ENCODE data around the gene EPSTI1. TPM values are rescaled to one million over a fixed set of nuclear protein-coding genes. Genes with fewer than 3 reads are reported as not detected.

EPSTI1 gene
- total and polyA plus RNA-seq, 2 experiments from 2014 or later = 1.5 to 2.5 TPM

DNA sequence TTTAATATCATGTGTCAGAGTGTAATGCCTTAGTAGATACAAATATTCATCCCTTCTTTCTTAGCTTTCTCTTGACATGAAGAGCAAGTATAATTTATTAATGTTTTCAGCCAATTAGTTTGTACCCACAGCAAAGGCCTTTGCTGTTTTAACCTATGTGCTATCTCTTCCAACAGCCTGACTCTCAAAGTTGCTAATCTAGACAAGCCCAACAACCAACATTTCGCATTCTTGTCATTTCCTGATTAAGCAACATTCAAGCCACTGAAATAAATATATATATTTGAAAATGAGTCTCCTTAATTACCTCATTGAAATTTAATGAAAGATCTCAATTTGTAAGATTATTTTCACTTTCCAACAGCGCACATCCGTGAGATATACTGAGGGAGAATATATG is 18.5 kb downstream of the EPSTI1 start:
- Histone ChIP-seq H3K4me3 (no peak overlapping the region), H3K27ac (no peak overlapping the region), H3K9me3 (ENCODE audit: low read depth) (no peaks in the 10 kb centered on the region), H4K20me1 (ENCODE audit: insufficient read depth) (no peaks in the 10 kb centered on the region), H3K36me3 (ENCODE audit: low read depth) (no peaks in the 10 kb centered on the region), H3K9ac (no peak overlapping the region), H2AFZ (no peak overlapping the region), H3K4me2 (ENCODE audit: unreplicated experiment) (no peak overlapping the region), H3K4me1 (ENCODE audit: insufficient read depth) (peaks cover 20% of the 10 kb centered on the region), H3K79me2 (ENCODE audit: insufficient read depth) (no peaks in the 10 kb centered on the region), H3K9me2 (ENCODE audit: insufficient read depth) (no peaks in the 10 kb centered on the region), H3K27me3 (replicated peaks; ENCODE audit: insufficient read depth) (no peaks in the 10 kb centered on the region), H3F3A (ENCODE audit: insufficient read depth) (0 out of 2 replicates have a peak, but pooled peaks cover 5% of the 10 kb centered on the region)
- TF ChIP-seq EZH2 (IDR thresholded peaks at IDR 0.05; ENCODE audit: insufficient read depth, poor library complexity, severe bottlenecking) (no peak), EZH2phosphoT487 (IDR thresholded peaks at IDR 0.05; ENCODE audit: insufficient read depth, low read depth) (no peak)
- in situ Hi-C loops (cut with MboI) = no loop called here
- DNase-seq = no peak
- WGBS, 2 experiments (ENCODE audit: low coverage in 1 of 2, low lambda C conversion rate in 2 of 2, missing lambda C conversion rate in 2 of 2) = 96 to 98% methylated on average over 3 of the region's 3 CpGs

DNA sequence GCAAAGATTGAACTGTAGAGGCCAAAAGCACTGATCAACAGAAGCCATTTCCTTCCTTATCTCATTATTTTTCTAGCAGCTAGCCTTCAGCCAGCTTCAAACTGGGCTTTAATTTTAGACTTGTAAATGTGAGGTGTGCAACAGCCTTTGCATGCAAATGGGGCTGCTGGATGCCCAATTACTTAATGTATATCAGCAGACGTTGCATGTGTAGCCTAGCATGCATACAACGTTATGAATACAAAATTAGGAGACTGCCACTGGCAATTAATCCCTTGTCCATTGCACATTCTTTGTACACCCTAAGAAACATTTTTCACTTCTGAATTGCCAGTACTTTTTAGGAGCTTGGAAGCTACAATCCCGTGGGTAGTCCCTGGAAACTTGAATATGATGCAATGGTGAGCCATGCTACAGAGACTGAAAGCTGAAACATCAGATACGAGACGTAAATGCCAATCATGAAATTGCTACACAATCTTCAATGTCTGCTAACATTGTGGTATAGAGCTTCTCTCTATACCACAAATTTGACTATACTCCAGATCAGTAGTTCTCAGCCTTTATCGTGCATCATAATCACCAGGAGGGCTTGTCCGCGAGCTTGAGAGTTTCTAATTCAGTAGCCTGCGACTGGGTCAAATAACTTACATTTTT is 20.2 kb downstream of the EPSTI1 start:
- Histone ChIP-seq H3K79me2 (ENCODE audit: insufficient read depth) (no peaks in the 10 kb centered on the region), H3K27me3 (replicated peaks; ENCODE audit: insufficient read depth) (no peaks in the 10 kb centered on the region), H3K4me3 (no peak overlapping the region), H3K4me1 (ENCODE audit: insufficient read depth) (peaks cover 20% of the 10 kb centered on the region), H3K4me2 (ENCODE audit: unreplicated experiment) (peak overlapping the region; percentile 15), H3K9me3 (ENCODE audit: low read depth) (no peaks in the 10 kb centered on the region), H3K27ac (peak overlapping the region; percentile 39), H3K36me3 (ENCODE audit: low read depth) (no peaks in the 10 kb centered on the region), H3K9ac (no peak overlapping the region), H2AFZ (0 out of 2 replicates have a peak overlapping the region, but pooled peaks have one; percentile 10), H3K9me2 (ENCODE audit: insufficient read depth) (no peaks in the 10 kb centered on the region), H3F3A (ENCODE audit: insufficient read depth) (0 out of 2 replicates have a peak, but pooled peaks cover 5% of the 10 kb centered on the region), H4K20me1 (ENCODE audit: insufficient read depth) (no peaks in the 10 kb centered on the region)
- TF ChIP-seq EZH2phosphoT487 (IDR thresholded peaks at IDR 0.05; ENCODE audit: insufficient read depth, low read depth) = no peak
- TF ChIP-seq EZH2 (IDR thresholded peaks at IDR 0.05; ENCODE audit: insufficient read depth, poor library complexity, severe bottlenecking) = no peak
- WGBS, 2 experiments (ENCODE audit: low coverage in 1 of 2, low lambda C conversion rate in 2 of 2, missing lambda C conversion rate in 2 of 2) = 58 to 60% methylated on average over 9 of the region's 9 CpGs
- peak; percentile 61 for DNase-seq
- in situ Hi-C loops (cut with MboI) = no loop called here

DNA sequence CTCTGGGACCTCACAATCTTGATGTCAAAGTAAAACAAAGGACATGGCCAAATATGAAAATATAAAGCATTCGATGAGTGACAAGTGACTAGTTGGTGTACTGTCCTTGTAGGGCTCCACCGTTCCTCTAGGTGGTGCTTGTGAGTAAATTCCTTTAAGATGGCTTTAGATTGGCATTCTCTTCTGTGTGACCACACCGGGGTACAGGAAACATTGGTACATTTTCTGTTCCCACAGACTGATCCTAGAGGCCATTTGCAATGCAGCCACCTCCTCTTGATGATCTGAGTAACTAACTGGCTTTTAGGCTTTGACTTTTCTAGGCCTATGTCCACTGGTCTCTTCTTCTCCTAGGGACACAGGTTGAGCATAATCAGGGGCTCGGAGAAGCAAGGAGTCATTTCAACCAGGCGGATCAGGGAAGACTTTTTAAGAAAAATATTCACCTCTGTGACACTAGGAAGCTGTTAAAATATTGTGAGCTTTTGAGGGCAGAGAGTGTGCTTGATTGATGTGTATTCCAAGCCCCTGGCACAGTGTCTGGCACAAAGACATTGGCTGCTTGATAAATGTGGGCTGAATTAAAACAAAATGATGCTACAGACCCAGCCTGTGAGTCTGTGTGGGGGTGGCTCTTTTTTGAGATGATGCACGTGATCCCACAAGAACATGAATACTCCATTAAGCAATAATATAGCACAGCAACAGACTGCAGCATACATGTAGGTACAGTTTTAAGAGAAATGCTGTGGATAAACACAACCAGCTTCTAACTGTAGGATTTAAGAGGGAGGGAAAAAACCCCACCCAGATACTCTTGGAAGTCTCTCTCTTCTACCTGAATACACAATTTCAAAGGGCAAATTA is 21.0 kb downstream of the EPSTI1 start:
- Histone ChIP-seq H3K27me3 (replicated peaks; ENCODE audit: insufficient read depth) (no peaks in the 10 kb centered on the region), H3K36me3 (ENCODE audit: low read depth) (no peaks in the 10 kb centered on the region), H3K9ac (no peak overlapping the region), H3K9me2 (ENCODE audit: insufficient read depth) (no peaks in the 10 kb centered on the region), H3K4me2 (ENCODE audit: unreplicated experiment) (peak overlapping the region; percentile 15), H3K9me3 (ENCODE audit: low read depth) (no peaks in the 10 kb centered on the region), H3K4me3 (no peak overlapping the region), H3K79me2 (ENCODE audit: insufficient read depth) (no peaks in the 10 kb centered on the region), H4K20me1 (ENCODE audit: insufficient read depth) (no peaks in the 10 kb centered on the region), H2AFZ (no peak overlapping the region), H3F3A (ENCODE audit: insufficient read depth) (0 out of 2 replicates have a peak, but pooled peaks cover 5% of the 10 kb centered on the region), H3K27ac (peak overlapping the region; percentile 39), H3K4me1 (ENCODE audit: insufficient read depth) (peaks cover 20% of the 10 kb centered on the region)
- TF ChIP-seq EZH2 (IDR thresholded peaks at IDR 0.05; ENCODE audit: insufficient read depth, poor library complexity, severe bottlenecking) (no peak), EZH2phosphoT487 (IDR thresholded peaks at IDR 0.05; ENCODE audit: insufficient read depth, low read depth) (no peak)
- DNase-seq = peak; percentile 66
- in situ Hi-C loops (cut with MboI) = no loop called here
- 48 to 49% methylated on average over 6 of the region's 6 CpGs for WGBS, 2 experiments (ENCODE audit: low coverage in 1 of 2, low lambda C conversion rate in 2 of 2, missing lambda C conversion rate in 2 of 2)

DNA sequence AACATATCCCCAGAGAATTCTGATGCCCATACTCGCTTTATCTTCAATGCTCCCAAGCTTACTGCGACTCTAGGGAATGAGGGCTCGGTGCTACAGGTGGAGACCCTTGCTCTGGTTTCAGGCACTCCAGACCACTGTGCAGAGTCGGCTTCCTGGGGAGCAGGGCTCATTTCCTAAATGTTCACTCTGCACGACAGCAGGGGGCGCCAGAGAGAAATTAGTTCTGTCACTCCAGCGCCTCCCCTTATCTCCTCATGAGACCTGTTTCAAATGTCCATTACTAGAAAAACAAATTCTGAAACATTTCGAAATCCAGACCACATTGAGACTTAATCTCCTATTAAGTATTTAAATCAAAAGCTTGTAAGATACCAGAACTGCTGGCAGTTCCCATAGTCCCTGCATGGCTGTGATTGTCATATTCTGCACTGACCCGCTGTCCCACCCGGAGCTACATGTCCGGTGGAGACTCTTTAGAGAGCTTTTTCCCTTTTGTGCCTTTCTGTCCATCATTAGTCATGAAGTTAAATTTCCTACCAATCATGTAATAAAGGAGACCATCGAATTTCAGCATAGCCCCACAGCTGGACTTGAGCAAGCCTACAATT is 22.4 kb downstream of the EPSTI1 start:
- TF ChIP-seq EZH2phosphoT487 (IDR thresholded peaks at IDR 0.05; ENCODE audit: insufficient read depth, low read depth) = no peak
- no peak for TF ChIP-seq EZH2 (IDR thresholded peaks at IDR 0.05; ENCODE audit: insufficient read depth, poor library complexity, severe bottlenecking)
- H3K4me3 ChIP-seq = no peak overlapping the region
- H3K36me3 ChIP-seq (ENCODE audit: low read depth) = no peaks in the 10 kb centered on the region
- no peak overlapping the region for H3K27ac ChIP-seq
- 0 out of 2 replicates have a peak, but pooled peaks cover 5% of the 10 kb centered on the region for H3F3A ChIP-seq (ENCODE audit: insufficient read depth)
- no peak overlapping the region for H2AFZ ChIP-seq
- DNase-seq = peak; percentile 78
- H3K9me2 ChIP-seq (ENCODE audit: insufficient read depth) = no peaks in the 10 kb centered on the region
- H3K4me1 ChIP-seq (ENCODE audit: insufficient read depth) = peaks cover 27% of the 10 kb centered on the region
- H3K9me3 ChIP-seq (ENCODE audit: low read depth) = no peaks in the 10 kb centered on the region
- H3K4me2 ChIP-seq (ENCODE audit: unreplicated experiment) = no peak overlapping the region
- H3K79me2 ChIP-seq (ENCODE audit: insufficient read depth) = no peaks in the 10 kb centered on the region
- H3K27me3 ChIP-seq (replicated peaks; ENCODE audit: insufficient read depth) = no peaks in the 10 kb centered on the region
- 42% methylated on average over 12 of the region's 12 CpGs for WGBS, 2 experiments (ENCODE audit: low coverage in 1 of 2, low lambda C conversion rate in 2 of 2, missing lambda C conversion rate in 2 of 2)
- no peaks in the 10 kb centered on the region for H4K20me1 ChIP-seq (ENCODE audit: insufficient read depth)
- in situ Hi-C loops (cut with MboI) = no loop called here
- H3K9ac ChIP-seq = no peak overlapping the region

Data from GM23248 (cell line).